Measurements from ENCODE around the gene TTF1.

GRCh38 chr9:132333556-132333955 is 73.1 kb downstream of the TTF1 start:
- TF ChIP-seq POLR2AphosphoS5 (IDR thresholded peaks at IDR 0.05; ENCODE audit: low read depth, low read length) (no peak), POLR2A (IDR thresholded peaks at IDR 0.05; ENCODE audit: low read depth, low read length) (no peak), TAF1 (IDR thresholded peaks at IDR 0.05; ENCODE audit: low read depth, low read length) (no peak), SPI1 (IDR thresholded peaks at IDR 0.05; ENCODE audit: low read depth, low read length) (no peak), PAX5 (IDR thresholded peaks at IDR 0.05; ENCODE audit: insufficient read depth, low read length, severe bottlenecking) (no peak), POU2F2 (IDR thresholded peaks at IDR 0.05; ENCODE audit: low read depth, low read length) (no peak)
